ENCODE results near the gene SLC2A3.

DNA sequence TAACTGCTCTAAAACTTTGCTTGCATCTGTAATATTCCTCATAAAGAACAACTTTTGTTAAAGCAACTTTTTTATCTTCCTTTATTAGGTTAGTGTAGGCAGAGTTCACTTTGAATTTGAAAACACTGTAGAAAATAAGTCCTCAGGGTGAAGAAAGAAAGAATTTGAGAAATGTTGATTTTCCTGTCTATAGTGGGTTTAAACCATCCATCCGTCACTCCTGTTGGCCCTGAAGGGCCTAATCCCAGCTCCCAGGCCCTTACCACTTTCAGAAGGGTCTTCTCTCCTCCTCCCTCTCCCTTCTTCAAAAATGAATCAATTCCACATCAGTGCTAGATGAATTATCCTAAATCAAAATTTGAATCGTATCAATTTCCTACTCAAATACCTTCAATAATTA lies 4.9 kb upstream of the SLC2A3 start:
- TF ChIP-seq, protein P1, sequence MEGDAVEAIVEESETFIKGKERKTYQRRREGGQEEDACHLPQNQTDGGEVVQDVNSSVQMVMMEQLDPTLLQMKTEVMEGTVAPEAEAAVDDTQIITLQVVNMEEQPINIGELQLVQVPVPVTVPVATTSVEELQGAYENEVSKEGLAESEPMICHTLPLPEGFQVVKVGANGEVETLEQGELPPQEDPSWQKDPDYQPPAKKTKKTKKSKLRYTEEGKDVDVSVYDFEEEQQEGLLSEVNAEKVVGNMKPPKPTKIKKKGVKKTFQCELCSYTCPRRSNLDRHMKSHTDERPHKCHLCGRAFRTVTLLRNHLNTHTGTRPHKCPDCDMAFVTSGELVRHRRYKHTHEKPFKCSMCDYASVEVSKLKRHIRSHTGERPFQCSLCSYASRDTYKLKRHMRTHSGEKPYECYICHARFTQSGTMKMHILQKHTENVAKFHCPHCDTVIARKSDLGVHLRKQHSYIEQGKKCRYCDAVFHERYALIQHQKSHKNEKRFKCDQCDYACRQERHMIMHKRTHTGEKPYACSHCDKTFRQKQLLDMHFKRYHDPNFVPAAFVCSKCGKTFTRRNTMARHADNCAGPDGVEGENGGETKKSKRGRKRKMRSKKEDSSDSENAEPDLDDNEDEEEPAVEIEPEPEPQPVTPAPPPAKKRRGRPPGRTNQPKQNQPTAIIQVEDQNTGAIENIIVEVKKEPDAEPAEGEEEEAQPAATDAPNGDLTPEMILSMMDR (IDR thresholded peaks at IDR 0.05) = no peak
- no peak for TF ChIP-seq EP300 (IDR thresholded peaks at IDR 0.05)

All from suprapubic skin (tissue), 3 donors.